Fibroblast of pulmonary artery (primary cell): ENCODE data around the gene OSBP2.

ENCODE experiments used
- DNase-seq: peaks from one replicate; pipeline ENCODE4 v3.0.0-alpha.2; 2010; ENCODE audit warnings: low read depth
- H3K4me3 ChIP-seq: replicated peaks from 2 replicates; pipeline ENCODE4 v1.5.1; 2011; ENCODE audit warnings: low read depth, mild to moderate bottlenecking, control low read depth, low read length, moderate library complexity
- CTCF ChIP-seq: IDR thresholded peaks from 2 replicates; pipeline ENCODE4 v1.5.1; 2011; ENCODE audit warnings: mild to moderate bottlenecking, control low read depth, low read length, inconsistent platforms; ENCODE audit errors: missing control alignments

Gene OSBP2

GRCh38 chr22:30790366-30790765 lies 95.7 kb downstream of the OSBP2 start:
- TF ChIP-seq CTCF = no peak
- H3K4me3 ChIP-seq = no peak overlapping the region
- no peak for DNase-seq

GRCh38 chr22:30792456-30792855 lies 97.8 kb downstream of the OSBP2 start:
- no peak overlapping the region for H3K4me3 ChIP-seq
- TF ChIP-seq CTCF = no peak

GRCh38 chr22:30795118-30795517 lies 100.4 kb downstream of the OSBP2 start:
- no peak for TF ChIP-seq CTCF
- no peak overlapping the region for H3K4me3 ChIP-seq
- no peak for DNase-seq

More at GRCh38 chr22:30792456-30792855, 97.8 kb downstream of the OSBP2 start:
- no peak for DNase-seq

- DNase-seq = no peak
- TF ChIP-seq CTCF = no peak
- no peak overlapping the region for H3K4me3 ChIP-seq
These were observed 107.0 kb downstream of the OSBP2 start for GRCh38 chr22:30801695-30802094.

- no peak for TF ChIP-seq CTCF
- DNase-seq = peak; percentile 92
- peak overlapping the region; percentile 19 for H3K4me3 ChIP-seq
These were observed 107.8 kb downstream of the OSBP2 start for GRCh38 chr22:30802202-30803166.

- DNase-seq = no peak
- no peak overlapping the region for H3K4me3 ChIP-seq
- TF ChIP-seq CTCF = no peak
These were observed 109.0 kb downstream of the OSBP2 start for GRCh38 chr22:30803679-30804078.
